ENCODE results near the gene TBC1D1.

Gene TBC1D1

DNA sequence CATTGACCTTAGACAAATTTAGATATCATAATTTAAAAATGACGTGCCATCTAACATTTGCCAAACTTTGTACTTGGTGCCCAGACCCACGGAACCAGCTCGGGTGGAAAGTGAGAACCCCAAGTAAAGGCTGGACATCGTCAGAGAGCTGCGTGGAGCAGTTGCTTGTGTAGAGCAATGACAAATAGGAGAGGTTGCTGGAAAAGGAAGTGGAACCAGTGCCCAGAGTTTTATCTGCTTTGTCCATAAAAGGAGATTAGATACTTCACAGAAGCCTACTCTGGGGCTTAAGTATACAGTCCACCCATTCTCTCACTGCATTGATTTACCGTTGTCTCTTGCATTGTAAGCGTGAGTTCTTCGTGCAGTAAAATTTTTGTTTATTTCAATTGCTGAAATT is 5.4 kb upstream of the TBC1D1 start:
- no peak for DNase-seq (ENCODE audit: low read depth in 2 of 2)

DNA sequence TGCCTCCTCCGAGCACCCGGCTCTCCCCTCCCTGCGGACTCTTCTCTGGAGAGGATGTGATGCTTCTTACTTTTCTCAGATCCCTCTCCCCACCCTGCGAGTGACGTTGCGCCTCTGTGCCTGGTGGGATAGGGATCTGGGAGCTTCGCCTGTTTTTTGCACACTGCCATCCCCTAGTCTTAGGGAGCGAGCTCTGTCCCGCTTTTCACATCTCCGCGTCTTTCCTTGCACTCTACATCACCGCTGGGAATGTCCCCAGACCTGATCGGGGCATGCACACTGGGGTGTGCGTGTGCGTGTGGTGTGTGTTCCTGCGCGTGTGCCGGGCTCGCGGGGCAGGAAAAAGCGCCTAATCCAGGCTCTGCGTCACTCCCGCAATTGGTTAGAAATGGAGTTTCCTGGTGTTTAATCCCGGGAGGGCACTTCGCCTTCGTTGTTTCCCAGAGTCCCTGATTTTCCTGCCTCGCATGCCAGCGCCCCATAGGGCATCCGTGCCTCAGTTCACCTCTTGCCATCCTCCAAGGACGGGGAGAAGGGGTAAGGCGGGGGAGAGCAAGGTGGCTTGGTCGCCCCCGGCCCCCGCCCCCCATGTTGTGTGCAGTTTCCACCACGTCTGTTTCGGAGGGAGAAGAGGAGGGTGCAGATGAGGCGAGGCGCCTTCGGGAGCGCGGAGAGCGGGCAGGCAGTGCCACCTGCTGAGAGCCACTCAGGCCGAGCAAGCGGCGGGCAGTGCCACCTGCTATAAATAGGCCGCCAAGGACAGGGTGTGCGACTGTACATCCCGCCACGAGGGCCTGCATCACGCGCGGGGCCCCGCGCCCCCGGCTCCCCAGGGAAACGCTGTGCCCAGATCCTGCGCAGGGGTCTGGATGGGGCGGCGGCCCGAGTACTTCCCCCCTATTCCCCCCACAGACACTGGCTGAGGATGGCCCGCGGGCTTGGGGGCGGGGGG is 759 bp upstream of the TBC1D1 start:
- peak in 1 of 2 donors; percentile 18 for DNase-seq (ENCODE audit: low read depth in 2 of 2)

GRCh38 chr4:37891260-37892159 is 626 bp downstream of the TBC1D1 start:
- peak; percentile 43 to 45 for DNase-seq (ENCODE audit: low read depth in 2 of 2)

- DNase-seq (ENCODE audit: low read depth in 2 of 2) = peak in 1 of 2 donors; percentile 37
These were observed 1.8 kb downstream of the TBC1D1 start for GRCh38 chr4:37892641-37893040.

DNA sequence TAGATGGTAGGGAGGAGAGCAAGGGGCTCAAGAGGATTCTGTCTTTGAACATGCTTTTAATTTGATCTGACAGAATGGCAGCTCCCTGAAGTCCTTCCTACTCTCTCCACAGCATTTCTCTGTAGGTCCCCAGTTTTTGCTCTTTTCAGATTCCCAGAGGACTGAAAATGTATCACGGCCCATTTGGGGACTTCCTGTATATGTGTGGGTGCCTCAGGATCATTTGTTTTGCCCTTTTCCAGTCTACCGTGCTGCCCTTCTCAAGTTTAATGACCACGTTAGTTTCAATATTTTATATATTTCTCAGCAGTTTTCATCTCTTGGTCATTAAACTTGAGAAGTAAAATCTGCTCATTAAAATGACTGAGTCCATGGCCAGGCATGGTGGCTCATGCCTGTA is 2.3 kb downstream of the TBC1D1 start:
- DNase-seq (ENCODE audit: low read depth in 2 of 2) = no peak

DNA sequence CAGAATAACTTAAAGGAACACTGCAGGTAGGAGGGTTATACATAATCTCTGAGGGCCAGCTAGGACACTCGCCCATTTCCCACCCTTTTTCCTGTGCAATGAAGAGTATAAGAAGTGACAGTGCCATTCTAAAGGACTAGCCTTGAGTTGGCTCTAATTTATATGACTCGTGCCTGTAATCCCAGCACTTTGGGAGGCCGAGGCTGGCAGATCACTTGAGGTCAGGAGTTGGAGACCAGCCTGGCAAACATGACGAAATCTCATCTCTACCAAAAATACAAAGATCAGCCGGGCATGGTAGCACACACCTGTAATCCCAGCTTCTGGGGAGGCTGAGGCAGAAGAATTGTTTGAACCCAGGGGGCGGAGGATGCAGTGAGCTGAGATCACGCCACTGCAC is 4.4 kb downstream of the TBC1D1 start:
- no peak for DNase-seq (ENCODE audit: low read depth in 2 of 2)

- DNase-seq (ENCODE audit: low read depth in 2 of 2) = no peak
These were observed 5.4 kb downstream of the TBC1D1 start for GRCh38 chr4:37896206-37896860.

DNA sequence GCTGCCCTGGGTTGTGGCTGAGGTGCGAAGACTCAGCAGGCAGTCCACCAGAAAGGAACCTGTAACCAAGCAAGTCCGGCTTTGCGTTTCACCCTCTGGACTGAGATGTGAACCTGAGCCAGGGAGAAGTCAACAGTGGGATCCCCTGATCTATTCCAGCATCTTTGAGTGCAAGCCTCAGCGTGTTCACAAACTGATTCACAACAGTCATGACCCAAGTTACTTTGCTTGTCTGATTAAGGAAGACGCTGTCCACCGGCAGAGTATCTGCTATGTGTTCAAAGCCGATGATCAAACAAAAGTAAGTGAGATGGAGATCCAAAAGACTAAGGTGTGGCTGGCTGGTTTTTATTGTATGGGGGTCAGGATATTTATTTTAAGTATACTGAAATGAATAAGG is 11.3 kb downstream of the TBC1D1 start:
- no peak for DNase-seq (ENCODE audit: low read depth in 2 of 2)

GRCh38 chr4:37902738-37903693 is 12.1 kb downstream of the TBC1D1 start:
- no peak for DNase-seq (ENCODE audit: low read depth in 2 of 2)

- no peak for DNase-seq (ENCODE audit: low read depth in 2 of 2)
These were observed 13.0 kb downstream of the TBC1D1 start for GRCh38 chr4:37903901-37904300.

GRCh38 chr4:37904824-37905223 is 13.9 kb downstream of the TBC1D1 start:
- DNase-seq (ENCODE audit: low read depth in 2 of 2) = no peak

DNA sequence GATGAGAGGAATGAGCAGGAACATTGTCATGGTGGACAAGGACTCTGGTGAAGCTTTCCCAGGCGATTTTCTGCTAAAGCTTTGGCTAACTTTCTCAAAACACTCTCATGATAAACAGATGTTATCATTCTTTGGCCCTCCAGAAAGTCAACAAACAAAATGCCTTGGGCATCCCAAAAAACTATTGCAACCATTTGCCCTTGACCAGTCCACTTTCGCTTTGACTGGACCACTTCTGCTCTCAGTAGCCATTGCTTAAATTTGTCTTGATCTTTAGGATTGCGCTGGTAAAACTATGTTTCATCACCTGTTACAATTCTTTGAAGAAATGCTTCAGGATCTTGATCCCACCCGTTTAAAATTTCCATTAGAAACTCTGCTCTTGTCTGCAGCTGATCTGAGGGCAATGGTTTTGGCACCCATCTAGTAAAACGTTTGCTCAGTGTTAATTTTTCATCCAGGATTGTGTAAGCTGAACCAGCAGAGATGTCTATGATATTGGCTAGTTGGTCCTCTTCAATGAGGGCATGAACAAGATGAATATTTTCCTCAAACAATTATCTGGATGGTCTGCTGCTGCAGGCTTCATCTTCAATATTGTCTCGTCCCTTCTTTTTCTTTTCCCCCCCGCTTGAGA is 14.8 kb downstream of the TBC1D1 start:
- no peak for DNase-seq (ENCODE audit: low read depth in 2 of 2)

GRCh38 chr4:37908488-37909331 is 17.8 kb downstream of the TBC1D1 start:
- DNase-seq (ENCODE audit: low read depth in 2 of 2) = no peak

DNA sequence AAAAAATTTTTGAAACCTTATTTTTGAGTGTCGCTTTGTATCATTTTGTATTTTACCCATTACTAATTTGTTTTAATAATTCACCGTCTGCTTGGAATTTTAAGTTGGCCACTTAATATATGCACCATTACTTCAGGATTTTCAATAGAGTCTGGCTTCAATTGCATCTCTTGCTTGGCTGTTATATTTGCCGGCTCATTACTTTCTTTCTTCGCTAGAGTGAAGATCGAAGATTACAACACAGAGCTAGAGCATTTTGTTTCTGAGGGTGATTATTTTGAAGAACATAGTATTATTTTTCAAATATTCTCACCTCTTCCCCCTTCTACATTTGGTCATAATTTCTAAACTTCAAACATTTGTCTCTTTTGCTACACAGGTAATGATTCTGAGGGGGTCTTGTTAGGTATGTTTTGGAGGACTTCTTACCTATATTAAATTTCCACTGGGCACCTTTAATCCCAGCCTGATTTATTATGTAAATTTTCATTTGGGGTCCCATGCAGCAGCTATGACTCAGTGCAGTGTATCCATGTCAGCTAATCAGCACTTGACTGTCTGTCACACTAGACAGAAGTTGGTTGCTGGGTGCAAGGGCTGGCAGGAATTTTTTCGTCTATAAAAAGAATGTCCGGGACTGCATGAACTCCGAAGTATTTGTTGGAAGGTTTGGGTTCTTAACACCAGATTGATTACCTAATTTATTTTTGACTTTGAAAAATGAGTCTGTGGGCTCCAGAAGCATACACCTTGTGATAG is 18.6 kb downstream of the TBC1D1 start:
- no peak for DNase-seq (ENCODE audit: low read depth in 2 of 2)

GRCh38 chr4:37910091-37910486 is 19.2 kb downstream of the TBC1D1 start:
- no peak for DNase-seq (ENCODE audit: low read depth in 2 of 2)

DNA sequence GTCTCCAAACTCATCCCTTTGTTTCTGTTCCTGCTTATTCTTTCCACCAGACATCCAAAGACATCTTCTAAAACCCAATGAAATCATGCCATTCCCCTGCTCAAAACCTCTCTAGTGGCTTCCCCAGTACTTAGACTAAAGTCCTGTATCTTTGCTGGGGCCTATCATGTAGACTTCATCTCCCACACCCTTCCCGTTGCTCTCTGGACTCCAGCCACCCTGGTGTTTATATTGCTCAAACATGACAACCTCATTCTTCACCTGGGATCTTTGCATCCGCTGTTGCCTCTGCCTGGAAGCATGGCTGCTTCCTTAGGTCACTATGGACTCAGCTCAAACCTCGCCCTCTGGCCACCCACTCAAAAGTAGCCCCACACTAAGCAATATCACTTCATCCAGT is 23.7 kb downstream of the TBC1D1 start:
- no peak for DNase-seq (ENCODE audit: low read depth in 2 of 2)

GRCh38 chr4:37917388-37917787 is 26.5 kb downstream of the TBC1D1 start:
- no peak for DNase-seq (ENCODE audit: low read depth in 2 of 2)

DNA sequence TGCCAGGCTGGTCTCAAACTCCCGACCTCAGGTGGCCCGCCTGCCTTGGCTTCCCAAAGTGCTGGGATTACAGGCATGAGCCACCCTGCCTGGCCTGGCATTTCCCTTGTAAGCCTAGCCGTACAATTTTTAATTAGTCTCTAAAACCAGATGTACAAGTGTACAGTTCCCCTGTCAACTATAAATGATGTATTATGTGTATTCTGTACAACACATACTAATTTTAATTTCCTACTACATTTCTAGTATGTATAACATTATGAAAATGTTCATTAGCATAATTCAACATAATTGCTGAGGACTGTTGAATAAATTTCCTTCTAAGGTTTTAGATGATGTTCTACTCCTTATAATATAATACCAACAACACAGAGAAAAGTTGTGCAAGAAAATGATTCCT is 27.8 kb downstream of the TBC1D1 start:
- no peak for DNase-seq (ENCODE audit: low read depth in 2 of 2)

- DNase-seq (ENCODE audit: low read depth in 2 of 2) = no peak
These were observed 31.4 kb downstream of the TBC1D1 start for GRCh38 chr4:37922328-37922727.

All from stimulated activated CD4-positive, alpha-beta T cell treated with anti-CD3 and anti-CD28 coated beads, Interleukin-1b, Interleukin-23, amount 100 ng/mL, for 4 hours (primary cell).